SHP77 (cell line): ENCODE measurements around the gene SCARB1.
"Not testable (repeated sequence)": the region's sequence is repeated elsewhere in the genome, so short reads cannot be mapped to it uniquely, and the experiment has no call there.

Experiments used
- DNase-seq, 2 experiments: peaks; one replicate each; lab custom pipeline; 2025; lab: John Stamatoyannopoulos, UW

SCARB1 gene

GRCh38 chr12:124883263-124884130 is 19.8 kb upstream of the SCARB1 start:
- no peak for DNase-seq

GRCh38 chr12:124881123-124881522 is 17.5 kb upstream of the SCARB1 start:
- DNase-seq: no peak

GRCh38 chr12:124880335-124880734 is 16.7 kb upstream of the SCARB1 start:
- DNase-seq: not testable (repeated sequence)

- no peak for DNase-seq
Measured at GRCh38 chr12:124878795-124879516, 15.3 kb upstream of the SCARB1 start.

GRCh38 chr12:124877423-124877822 is 13.8 kb upstream of the SCARB1 start:
- no peak for DNase-seq

GRCh38 chr12:124876171-124876570 is 12.5 kb upstream of the SCARB1 start:
- no peak for DNase-seq

- DNase-seq: no peak
Measured at GRCh38 chr12:124875803-124876132, 12.1 kb upstream of the SCARB1 start.

GRCh38 chr12:124874988-124875802 is 11.5 kb upstream of the SCARB1 start:
- no peak for DNase-seq

GRCh38 chr12:124874188-124874587 is 10.5 kb upstream of the SCARB1 start:
- no peak for DNase-seq

GRCh38 chr12:124872068-124872719 is 8.5 kb upstream of the SCARB1 start:
- no peak for DNase-seq

- no peak for DNase-seq
Measured at GRCh38 chr12:124871297-124871696, 7.6 kb upstream of the SCARB1 start.

GRCh38 chr12:124870515-124870914 is 6.9 kb upstream of the SCARB1 start:
- no peak for DNase-seq

- no peak for DNase-seq
Measured at GRCh38 chr12:124869059-124869665, 5.5 kb upstream of the SCARB1 start.

GRCh38 chr12:124868252-124869058 is 4.8 kb upstream of the SCARB1 start:
- DNase-seq: no peak

- DNase-seq: peak; percentile 41 to 53
Measured at GRCh38 chr12:124867401-124867930, 3.8 kb upstream of the SCARB1 start.

- no peak for DNase-seq
Measured at GRCh38 chr12:124866883-124867400, 3.3 kb upstream of the SCARB1 start.

GRCh38 chr12:124866195-124866882 is 2.7 kb upstream of the SCARB1 start:
- DNase-seq: no peak

- DNase-seq: no peak
Measured at GRCh38 chr12:124865728-124866127, 2.1 kb upstream of the SCARB1 start.

- no peak for DNase-seq
Measured at GRCh38 chr12:124864326-124864752, 675 bp upstream of the SCARB1 start.
